D721Med (cell line): Measurements from ENCODE around the gene RASAL2.

Source experiments
- DNase-seq: peaks from one replicate; pipeline ENCODE4 v3.0.0; 2011; ENCODE audit warnings: low spot score; ENCODE audit not compliant: insufficient read length
- FAIRE-seq: peaks from 2 replicates; lab custom pipeline; 2011; peaks lifted over from hg19 to GRCh38; lab: Jason Lieb, UNC
- CTCF ChIP-seq: IDR thresholded peaks from 2 replicates; pipeline ENCODE4 v1.5.1; 2012; ENCODE audit warnings: mild to moderate bottlenecking, control low read depth; ENCODE audit not compliant: insufficient read depth; ENCODE audit errors: missing control alignments

The RASAL2 gene

GRCh38 chr1:178093951-178094738, at the start of gene RASAL2:
TSS of gene RASAL2 (plus strand) at chr1:178094104. CDS start at chr1:178094493, 389 bp downstream.
- no peak for FAIRE-seq
- TF ChIP-seq CTCF, result no peak
- DNase-seq, result peak; percentile 55

- FAIRE-seq (no peak), DNase-seq (no peak)
Measured at GRCh38 chr1:178046591-178047270, 47.2 kb upstream of the RASAL2 start.

GRCh38 chr1:178047403-178048093, 46.4 kb upstream of the RASAL2 start:
- no peak for TF ChIP-seq CTCF
- no peak for DNase-seq
- FAIRE-seq, result no peak

More at GRCh38 chr1:178046591-178047270, 47.2 kb upstream of the RASAL2 start:
- no peak for TF ChIP-seq CTCF

- TF ChIP-seq CTCF, result no peak
Measured at GRCh38 chr1:178048426-178048825, 45.5 kb upstream of the RASAL2 start.

GRCh38 chr1:178048883-178049282, 45.0 kb upstream of the RASAL2 start:
- TF ChIP-seq CTCF, result no peak
- no peak for FAIRE-seq

More at GRCh38 chr1:178048426-178048825, 45.5 kb upstream of the RASAL2 start:
- no peak for DNase-seq
- FAIRE-seq, result no peak

GRCh38 chr1:178050084-178050483, 43.8 kb upstream of the RASAL2 start:
- no peak for FAIRE-seq
- TF ChIP-seq CTCF, result no peak
- DNase-seq, result no peak

More at GRCh38 chr1:178048883-178049282, 45.0 kb upstream of the RASAL2 start:
- no peak for DNase-seq
